RPMI8226 (cell line): ENCODE results near the gene VGLL4.

Source experiments
- DNase-seq: peaks from one replicate; pipeline ENCODE4 v3.0.0-alpha.2; 2015

The VGLL4 gene

GRCh38 chr3:11563159-11563864 is 80.4 kb downstream of the VGLL4 start:
- no peak for DNase-seq

GRCh38 chr3:11562277-11562881 is 81.3 kb downstream of the VGLL4 start:
- DNase-seq, result no peak

GRCh38 chr3:11560746-11561145 is 83.0 kb downstream of the VGLL4 start:
- no peak for DNase-seq

DNA sequence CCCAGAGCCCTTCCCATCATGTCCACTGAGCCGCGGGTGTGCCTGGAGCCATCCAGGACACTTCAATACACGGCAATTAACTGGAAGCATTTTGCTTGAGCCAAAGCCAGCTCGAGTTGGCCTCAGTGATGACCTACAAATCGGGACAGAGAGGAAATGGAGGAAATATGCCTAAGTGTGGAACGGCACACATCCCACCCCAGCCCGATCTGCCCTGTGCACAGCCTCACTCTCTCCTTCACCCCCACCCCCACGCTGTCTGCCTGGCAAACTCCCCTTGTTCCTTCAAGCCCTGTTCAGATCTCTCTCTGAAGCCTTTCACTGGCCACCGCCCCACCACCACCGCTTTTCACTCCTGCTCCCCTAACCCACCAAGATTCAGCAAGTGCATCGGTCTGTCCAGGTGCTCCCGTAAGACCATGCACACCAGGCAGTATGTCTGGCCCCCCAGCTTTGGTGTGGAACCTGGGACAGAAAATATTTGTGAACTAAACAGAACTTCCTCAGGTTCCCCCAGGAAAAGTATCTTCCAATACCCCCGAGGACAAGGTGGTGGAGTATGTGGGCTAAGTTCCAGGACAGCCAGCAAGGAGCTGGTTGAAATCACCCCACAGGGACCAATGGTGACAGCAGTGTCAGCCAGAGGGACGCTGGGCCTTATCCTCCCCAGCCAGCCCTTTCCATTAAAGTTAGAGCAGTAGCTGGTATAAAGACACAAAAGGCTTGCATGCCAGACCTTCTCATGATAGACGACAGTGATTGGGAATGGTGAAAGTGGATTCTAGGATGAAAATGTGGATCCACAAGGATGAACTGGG is 83.7 kb downstream of the VGLL4 start:
- no peak for DNase-seq

GRCh38 chr3:11558918-11559815 is 84.5 kb downstream of the VGLL4 start:
- DNase-seq, result no peak

DNA sequence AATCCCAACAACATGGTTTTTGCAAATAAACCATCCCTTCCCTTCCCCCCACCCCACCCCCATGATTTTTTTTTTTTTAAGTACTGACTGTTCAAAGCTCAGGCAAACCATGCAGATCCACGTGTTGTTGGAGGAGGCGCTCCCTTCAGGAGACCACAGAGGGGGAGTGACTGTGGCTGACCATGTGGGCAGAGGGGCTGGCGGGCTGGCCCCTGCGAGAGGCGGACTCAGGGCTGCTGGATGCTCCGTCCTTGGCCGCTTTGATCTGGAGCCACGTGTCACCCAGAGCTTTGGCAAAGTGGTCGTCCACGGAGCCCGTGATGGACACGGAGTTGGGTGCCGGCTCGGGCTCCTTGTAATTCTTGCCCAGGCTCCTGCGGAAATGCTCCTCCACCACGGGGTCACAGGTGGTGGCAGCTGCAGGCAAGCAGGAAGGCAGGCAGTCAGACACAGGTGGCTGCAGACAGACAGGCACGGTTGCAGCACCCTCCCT is 85.3 kb downstream of the VGLL4 start:
- no peak for DNase-seq

DNA sequence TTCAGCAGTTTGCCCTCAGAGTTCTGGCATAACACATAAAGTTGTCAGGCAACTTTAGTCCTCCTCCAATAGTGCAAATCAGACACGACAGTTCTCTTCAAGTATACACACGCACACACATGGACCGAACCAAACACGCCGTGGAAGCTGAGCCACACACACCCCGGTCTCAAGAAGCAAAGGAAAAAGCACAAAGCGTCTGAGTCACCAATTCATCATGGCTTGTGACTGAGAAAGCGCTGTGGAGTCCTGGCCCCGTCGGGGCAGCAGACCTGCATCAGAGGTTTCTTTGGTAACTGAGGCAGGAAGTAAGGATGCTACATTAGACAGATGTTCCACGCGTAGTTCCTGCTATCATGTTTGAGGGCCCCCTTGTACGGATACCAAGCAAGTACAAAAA is 85.7 kb downstream of the VGLL4 start:
- no peak for DNase-seq

DNA sequence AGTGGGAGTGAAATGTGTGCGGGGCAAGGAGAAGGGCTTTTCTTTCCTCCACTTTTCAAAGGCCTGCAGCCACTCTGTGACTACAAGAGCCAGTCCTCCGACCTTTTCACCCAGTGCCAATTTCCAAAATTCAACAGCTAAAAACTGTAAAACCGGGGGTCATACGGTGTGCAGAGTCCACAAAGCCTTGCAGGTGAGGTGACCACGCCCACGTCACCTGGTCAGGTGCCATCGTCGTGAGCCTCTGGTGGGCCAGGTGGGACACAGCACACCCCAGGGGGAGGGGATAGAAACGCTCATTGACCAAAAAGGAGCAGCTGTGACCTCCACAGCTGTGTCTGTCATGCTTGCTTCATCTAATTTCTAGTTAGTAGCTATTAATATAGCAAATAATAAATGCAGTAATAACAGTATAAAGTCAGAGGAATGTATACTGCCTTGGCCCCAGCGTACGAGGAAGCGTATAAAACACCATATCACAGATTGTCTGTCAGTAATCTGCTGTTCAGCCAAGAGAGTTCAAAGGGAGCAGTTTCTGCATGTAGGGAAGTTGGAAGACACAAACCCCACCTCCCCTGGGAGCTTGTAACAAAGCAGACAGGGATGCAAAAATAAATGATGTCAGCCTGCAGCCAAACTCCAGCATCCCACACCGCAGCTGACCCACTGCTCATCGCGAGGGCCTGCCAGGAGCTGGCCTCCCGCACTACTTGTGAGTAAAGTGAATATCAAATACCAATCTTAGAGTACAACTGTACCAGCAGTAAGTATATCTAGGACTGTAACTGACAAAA is 86.7 kb downstream of the VGLL4 start:
- DNase-seq, result no peak

DNA sequence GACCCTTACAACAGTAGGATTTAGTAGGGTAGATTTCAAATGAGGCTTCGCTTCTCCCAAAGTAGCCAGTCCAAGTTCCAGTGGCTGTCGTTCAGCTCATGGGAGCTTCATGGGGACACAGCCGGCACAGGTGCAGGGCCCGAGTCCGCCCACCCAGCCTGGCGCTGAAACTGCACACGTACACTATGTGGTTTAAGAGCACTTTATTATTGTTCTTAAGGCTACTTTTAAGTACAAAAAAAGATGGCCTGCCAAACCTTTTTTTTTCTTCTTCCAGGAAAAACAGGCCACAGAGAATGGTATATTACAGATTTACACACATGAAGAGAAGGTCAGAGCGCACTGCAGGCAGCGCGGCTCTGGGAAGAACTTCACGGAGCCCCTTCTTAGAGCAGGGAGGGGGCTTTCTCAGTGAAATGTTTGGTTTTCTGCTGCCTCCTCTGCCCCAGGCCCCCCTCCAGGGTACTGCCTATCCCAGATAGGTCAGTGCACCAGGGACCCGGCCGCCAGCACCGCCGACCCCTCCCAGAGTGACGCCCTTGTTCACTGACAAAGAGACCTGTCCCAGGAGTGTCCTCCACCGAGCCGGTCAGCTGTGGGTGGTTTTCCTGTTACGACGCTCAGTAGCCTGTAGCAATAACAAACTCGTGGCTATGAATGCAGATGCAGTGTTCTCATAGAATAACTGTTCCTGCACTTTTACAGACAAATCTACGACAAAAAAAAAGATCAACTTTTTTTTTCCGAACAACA is 87.7 kb downstream of the VGLL4 start:
- no peak for DNase-seq

DNA sequence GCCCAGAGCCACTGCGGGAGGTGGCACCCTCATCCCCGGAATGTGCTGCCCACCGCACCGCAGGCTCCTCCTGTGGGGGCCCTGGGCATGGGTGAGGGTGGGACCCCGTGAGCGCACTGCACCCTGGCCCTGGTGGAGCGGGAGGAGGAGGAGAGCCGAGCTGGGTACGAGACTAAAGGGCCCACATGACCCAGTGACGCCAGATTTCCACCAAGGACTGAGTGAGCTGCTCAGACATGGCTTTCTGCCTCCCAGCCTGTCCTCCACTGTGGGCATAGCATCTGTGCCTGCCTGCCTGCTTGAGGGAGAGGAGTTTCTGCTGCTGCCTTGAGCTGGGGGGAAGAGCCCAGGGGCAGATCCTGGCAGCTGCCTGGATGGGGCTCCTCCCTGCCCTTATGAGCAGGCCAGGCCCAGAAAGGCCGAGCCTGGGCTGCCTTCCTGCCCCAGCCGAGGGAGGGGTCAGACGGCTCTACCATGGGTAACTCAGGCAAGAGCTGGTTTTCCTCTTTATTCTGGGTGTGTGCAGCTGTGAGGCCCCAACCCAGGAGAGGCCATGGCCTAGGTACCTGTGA is 88.4 kb downstream of the VGLL4 start:
- DNase-seq, result no peak

DNA sequence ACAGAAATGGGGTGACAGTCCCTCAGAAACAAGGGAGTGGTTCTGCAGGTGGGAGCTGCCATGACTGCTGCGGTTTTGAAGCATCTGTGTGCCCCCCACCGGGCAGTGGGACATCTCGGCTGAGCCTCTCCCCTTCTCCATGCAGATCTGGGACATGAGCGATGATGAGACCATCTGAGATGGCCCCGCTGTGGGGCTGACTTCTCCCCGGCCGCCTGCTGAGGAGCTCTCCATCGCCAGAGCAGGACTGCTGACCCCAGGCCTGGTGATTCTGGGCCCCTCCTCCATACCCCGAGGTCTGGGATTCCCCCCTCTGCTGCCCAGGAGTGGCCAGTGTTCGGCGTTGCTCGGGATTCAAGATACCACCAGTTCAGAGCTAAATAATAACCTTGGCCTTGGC is 89.0 kb downstream of the VGLL4 start:
- DNase-seq, result no peak

- no peak for DNase-seq
Observed at GRCh38 chr3:11554236-11554610, 89.5 kb downstream of the VGLL4 start.

DNA sequence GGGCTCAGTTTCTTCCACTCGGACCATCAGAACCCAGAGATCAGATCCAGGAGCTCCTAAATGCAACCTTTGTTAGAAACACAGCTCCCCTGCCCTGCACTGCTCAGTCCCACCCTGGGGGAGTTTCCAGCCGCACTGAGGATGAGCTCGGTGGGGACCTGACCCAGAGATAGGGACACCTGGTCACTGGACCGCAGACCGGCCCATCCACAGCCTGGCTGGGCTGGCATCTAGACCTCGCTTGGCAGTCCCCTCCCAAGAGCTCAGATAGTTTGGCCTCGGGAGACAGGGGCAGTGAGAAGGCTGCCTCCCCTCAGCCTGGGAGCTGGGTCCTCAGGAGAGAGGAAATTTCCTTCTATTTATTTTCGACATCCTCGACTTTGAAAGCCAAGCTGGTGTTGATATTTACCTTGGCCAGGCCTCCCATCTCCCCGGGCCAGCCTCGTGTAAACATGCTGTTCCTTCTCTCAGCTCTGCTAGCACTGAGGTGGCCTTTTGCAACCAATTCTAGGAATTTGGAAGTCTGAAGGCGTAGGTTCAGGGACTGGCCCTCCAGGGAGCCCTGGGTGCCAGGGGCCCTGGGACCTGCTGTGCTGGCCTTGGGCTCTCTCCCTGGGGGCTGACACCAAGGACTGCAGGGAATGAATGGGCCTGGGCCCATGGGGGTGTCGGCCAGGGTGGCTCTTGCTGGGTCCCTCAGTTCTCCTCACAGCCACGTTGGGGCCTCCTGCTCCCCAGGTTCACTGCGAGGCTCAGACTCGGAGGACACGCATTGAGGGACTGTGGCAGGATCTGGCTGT is 90.1 kb downstream of the VGLL4 start:
- no peak for DNase-seq

DNA sequence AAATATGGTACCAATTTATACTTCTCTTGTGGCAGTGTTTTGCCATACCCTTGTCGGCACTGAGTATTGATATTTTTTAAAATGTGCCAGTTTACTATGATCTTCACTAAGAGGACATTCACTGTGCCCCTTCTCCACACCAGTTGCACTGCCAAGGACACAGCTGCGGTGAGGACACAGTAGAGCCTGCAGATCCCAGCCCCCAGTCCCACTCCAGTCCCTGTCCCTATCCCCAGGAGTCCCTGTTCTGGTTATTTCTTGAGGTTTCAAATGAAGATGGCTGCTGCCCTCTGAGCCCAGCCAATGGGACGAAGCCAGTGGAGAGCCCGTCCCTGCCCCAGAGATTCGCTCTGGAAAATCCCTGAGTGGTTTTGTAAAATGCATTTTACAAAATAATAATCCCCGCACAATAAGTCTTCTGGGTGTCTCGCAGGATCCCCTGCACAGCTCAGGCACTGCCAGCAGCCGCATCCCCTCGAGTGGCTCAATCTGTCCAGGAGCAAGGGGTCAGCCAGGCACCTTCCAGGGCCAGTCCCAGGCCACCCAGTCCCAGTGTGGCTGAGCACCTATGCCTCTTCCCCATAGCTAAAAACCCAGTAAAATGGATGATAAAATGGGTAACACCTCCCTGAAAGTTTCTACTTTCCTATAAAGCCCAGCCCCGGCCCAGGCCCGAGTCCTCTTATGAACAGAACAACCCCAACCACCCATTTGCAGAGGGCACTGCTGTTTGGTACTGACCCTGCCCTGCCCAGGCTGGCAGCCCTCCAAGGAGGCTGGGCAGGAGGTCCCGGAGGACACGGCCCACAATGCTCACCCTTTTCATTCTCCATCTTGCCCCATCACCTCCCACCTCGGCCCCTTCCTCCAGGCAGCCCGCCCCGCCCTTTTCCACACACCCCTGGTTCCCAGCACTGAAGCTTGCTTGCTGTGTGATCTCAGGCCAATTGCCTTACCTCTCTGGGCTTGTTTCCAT is 91.1 kb downstream of the VGLL4 start:
- DNase-seq, result no peak

DNA sequence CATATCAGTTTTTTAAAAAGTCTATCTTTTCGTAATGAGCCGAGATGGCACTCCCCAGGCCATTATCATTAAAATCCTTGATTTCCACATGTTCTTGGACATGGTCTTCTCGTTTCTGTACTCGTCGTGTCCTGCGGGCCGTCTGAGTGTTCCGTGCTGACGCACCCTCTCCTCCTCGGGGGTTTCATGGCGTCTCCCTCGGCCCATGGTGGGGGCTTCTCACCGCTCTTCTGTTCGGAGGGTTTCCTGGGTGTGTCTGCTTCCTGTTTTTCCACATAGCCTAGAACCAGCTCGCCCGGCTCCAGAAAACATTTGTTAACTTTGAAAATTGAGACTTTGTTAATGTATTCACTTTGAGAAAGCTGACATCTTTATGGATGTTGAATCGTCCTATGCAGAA is 92.7 kb downstream of the VGLL4 start:
- no peak for DNase-seq

DNA sequence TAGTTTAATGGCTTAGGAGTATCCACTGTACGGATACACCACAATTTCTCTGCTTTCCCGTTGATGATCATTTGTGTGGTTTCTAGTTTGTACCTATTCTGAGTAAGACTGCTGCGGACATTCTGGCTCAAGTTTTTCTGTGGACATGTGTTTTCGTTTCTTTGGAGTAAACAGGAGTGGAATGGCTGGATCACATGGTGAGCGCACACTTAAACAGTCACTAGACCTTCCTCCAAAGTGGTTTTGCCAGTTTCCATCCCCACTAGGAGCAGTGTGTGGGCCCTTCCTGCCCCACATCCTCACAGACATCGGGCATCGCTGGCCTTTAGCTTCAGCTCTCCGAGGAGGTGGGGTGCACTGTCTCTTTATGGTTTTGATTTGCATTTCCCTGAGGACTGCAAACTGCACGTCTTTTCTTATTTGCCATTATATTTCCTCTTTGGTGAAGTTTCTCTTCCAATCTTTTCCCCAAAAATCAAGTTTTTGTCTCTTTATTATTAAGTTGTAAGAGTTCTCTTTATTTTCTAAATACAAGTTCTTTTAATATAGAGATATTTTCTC is 94.1 kb downstream of the VGLL4 start:
- no peak for DNase-seq

DNA sequence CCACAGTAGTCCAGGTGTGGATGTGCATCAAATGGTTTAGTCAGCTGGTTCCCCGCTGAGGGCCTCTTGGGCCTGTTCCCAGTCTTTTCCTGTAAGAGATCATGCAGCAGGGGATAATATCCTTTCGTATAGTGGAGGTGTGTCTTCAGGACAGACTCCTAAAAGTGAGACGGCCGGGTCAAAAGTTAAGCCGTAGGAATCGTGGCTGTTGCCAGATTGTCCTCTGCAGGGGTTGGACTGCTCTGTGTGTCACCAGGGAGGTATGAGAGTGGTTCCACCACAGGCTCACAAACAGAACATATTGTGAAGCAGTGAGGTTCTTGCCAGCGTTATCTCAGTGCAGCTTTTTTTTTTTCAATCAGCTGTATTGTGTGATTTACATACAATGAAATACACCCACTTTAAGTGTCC is 95.0 kb downstream of the VGLL4 start:
- DNase-seq, result no peak

DNA sequence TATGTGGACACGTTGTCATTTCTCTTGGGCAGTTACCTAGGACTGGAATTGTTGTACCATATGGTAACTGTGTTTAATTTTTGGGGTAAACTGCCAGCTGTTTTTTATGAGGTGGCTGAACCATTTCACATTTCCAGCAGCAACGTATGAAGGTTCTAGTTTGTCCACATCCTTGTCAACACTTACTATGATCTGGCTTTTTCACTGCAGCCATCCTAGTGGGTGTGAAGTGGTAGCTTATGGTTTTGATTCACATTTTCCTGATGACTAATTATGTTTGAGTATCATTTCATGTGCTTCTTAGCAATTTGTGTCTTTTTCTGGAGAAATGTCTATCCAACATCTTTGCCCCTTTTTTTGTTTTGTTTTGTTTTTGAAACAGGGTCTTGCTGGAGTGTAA is 96.2 kb downstream of the VGLL4 start:
- DNase-seq, result no peak
